Measurements from ENCODE around the gene LMAN2.

Gene LMAN2

GRCh38 chr5:177328545-177329231 lies 22.8 kb downstream of the LMAN2 start:
- H3K27ac ChIP-seq (ENCODE audit: low read depth, low read length, poor library complexity, severe bottlenecking), result no peak overlapping the region

GRCh38 chr5:177327539-177328522 lies 23.6 kb downstream of the LMAN2 start:
- H2AFZ ChIP-seq (ENCODE audit: low read length), result no peak overlapping the region
- H3K9me2 ChIP-seq (ENCODE audit: low read depth, low read length), result no peaks in the 10 kb centered on the region
- H3K27me3 ChIP-seq (ENCODE audit: insufficient read depth, low read length), result no peaks in the 10 kb centered on the region
- TF ChIP-seq EZH2 (IDR thresholded peaks at IDR 0.05; ENCODE audit: borderline replicate concordance, low read length), result no peak
- no peak for TF ChIP-seq CTCF (IDR thresholded peaks at IDR 0.05; ENCODE audit: low read length)
- no peaks in the 10 kb centered on the region for H3K9me3 ChIP-seq (ENCODE audit: low read length)
- H3K4me1 ChIP-seq (ENCODE audit: insufficient read depth, low read length, severe bottlenecking), result no peaks in the 10 kb centered on the region
- H4K20me1 ChIP-seq (ENCODE audit: insufficient read depth, low read length), result no peaks in the 10 kb centered on the region
- no peak overlapping the region for H3K4me2 ChIP-seq (ENCODE audit: low read length)
- H3K9ac ChIP-seq (ENCODE audit: low read length), result no peak overlapping the region
- no peaks in the 10 kb centered on the region for H3K79me2 ChIP-seq (ENCODE audit: insufficient read depth, low read length)
- no peaks in the 10 kb centered on the region for H3F3A ChIP-seq (ENCODE audit: insufficient read depth, low read length)
- H3K36me3 ChIP-seq (ENCODE audit: insufficient read depth, low read length), result peaks cover 27% of the 10 kb centered on the region
- H3K27ac ChIP-seq (ENCODE audit: low read depth, low read length, poor library complexity, severe bottlenecking), result no peak overlapping the region
- no peak overlapping the region for H3K4me3 ChIP-seq (ENCODE audit: low read depth, low read length, poor library complexity, severe bottlenecking)

More at GRCh38 chr5:177328545-177329231, 22.8 kb downstream of the LMAN2 start:
- peaks cover 35% of the 10 kb centered on the region for H3K36me3 ChIP-seq (ENCODE audit: insufficient read depth, low read length)
- H3K79me2 ChIP-seq (ENCODE audit: insufficient read depth, low read length), result no peaks in the 10 kb centered on the region
- H3K4me1 ChIP-seq (ENCODE audit: insufficient read depth, low read length, severe bottlenecking), result no peaks in the 10 kb centered on the region
- H3K4me3 ChIP-seq (ENCODE audit: low read depth, low read length, poor library complexity, severe bottlenecking), result no peak overlapping the region
- no peaks in the 10 kb centered on the region for H4K20me1 ChIP-seq (ENCODE audit: insufficient read depth, low read length)
- TF ChIP-seq CTCF (IDR thresholded peaks at IDR 0.05; ENCODE audit: low read length) (no peak), EZH2 (IDR thresholded peaks at IDR 0.05; ENCODE audit: borderline replicate concordance, low read length) (no peak)
- no peak overlapping the region for H3K9ac ChIP-seq (ENCODE audit: low read length)
- no peaks in the 10 kb centered on the region for H3F3A ChIP-seq (ENCODE audit: insufficient read depth, low read length)
- H2AFZ ChIP-seq (ENCODE audit: low read length), result no peak overlapping the region
- no peak overlapping the region for H3K4me2 ChIP-seq (ENCODE audit: low read length)
- H3K9me2 ChIP-seq (ENCODE audit: low read depth, low read length), result no peaks in the 10 kb centered on the region
- no peaks in the 10 kb centered on the region for H3K9me3 ChIP-seq (ENCODE audit: low read length)
- no peaks in the 10 kb centered on the region for H3K27me3 ChIP-seq (ENCODE audit: insufficient read depth, low read length)

- Histone ChIP-seq H3K79me2 (ENCODE audit: insufficient read depth, low read length) (no peaks in the 10 kb centered on the region), H3K27me3 (ENCODE audit: insufficient read depth, low read length) (no peaks in the 10 kb centered on the region), H3K36me3 (ENCODE audit: insufficient read depth, low read length) (peaks cover 11% of the 10 kb centered on the region), H3K27ac (ENCODE audit: low read depth, low read length, poor library complexity, severe bottlenecking) (no peak overlapping the region), H3K9me2 (ENCODE audit: low read depth, low read length) (no peaks in the 10 kb centered on the region), H2AFZ (ENCODE audit: low read length) (no peak overlapping the region), H4K20me1 (ENCODE audit: insufficient read depth, low read length) (no peaks in the 10 kb centered on the region), H3K4me2 (ENCODE audit: low read length) (no peak overlapping the region), H3K4me3 (ENCODE audit: low read depth, low read length, poor library complexity, severe bottlenecking) (no peak overlapping the region), H3F3A (ENCODE audit: insufficient read depth, low read length) (no peaks in the 10 kb centered on the region), H3K9me3 (ENCODE audit: low read length) (no peaks in the 10 kb centered on the region), H3K4me1 (ENCODE audit: insufficient read depth, low read length, severe bottlenecking) (no peaks in the 10 kb centered on the region), H3K9ac (ENCODE audit: low read length) (no peak overlapping the region)
- TF ChIP-seq CTCF (IDR thresholded peaks at IDR 0.05; ENCODE audit: low read length) (no peak), EZH2 (IDR thresholded peaks at IDR 0.05; ENCODE audit: borderline replicate concordance, low read length) (no peak)
Measured at GRCh38 chr5:177325868-177326381, 25.5 kb downstream of the LMAN2 start.
